Fibroblast of villous mesenchyme (primary cell): ENCODE measurements around the gene PPARGC1A. TPM values are rescaled to one million over a fixed set of nuclear protein-coding genes. Genes with fewer than 3 reads are reported as not detected.
A peak's percentile ranks its signal among the peaks of the same experiment; 100 is the strongest.

Experiments used
- DNase-seq: peaks from one replicate; pipeline ENCODE4 v3.0.0-alpha.2; 2010; ENCODE audit warnings: low read depth
- H3K4me3 ChIP-seq: 2 replicates; pipeline ENCODE4 v1.5.1; 2011; ENCODE audit warnings: low read depth, mild to moderate bottlenecking, low read length
- total RNA-seq: library from RNA; depleted of rRNA; stranded (reverse); fragments of >200 nt; gene quantifications from 2 replicates; pipeline ENCODE4 v1.2.3, GENCODE V29; 2012
- TF ChIP-seq, protein P1 (sequence below): IDR thresholded peaks from 2 replicates; pipeline ENCODE4 v1.5.1; 2012; ENCODE audit warnings: low read depth, mild to moderate bottlenecking, low read length; ENCODE audit not compliant: insufficient read depth

Gene PPARGC1A
- total RNA-seq, 1 donor: 0.86 TPM

DNA sequence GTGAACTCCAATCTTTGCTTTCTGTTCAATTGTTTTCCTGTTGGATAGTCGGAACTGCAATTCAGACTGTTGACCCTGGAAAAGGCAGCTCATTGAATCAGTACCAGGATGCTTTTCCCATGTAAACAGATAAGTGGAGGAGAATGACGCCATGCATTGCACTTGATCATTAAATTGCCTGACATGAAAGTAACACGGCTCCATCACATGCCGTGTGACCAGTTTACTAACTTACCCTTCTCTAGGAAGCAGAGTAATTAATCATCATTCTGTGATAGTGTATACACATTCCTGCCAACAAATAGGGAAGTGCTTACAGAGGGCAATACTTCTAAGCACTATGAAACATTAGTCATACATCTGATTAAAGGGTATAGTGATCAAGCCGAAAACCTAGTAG lies 101.4 kb downstream of the PPARGC1A start:
- peak; percentile 65 for DNase-seq
- no peak overlapping the region for H3K4me3 ChIP-seq
- TF ChIP-seq, protein P1, sequence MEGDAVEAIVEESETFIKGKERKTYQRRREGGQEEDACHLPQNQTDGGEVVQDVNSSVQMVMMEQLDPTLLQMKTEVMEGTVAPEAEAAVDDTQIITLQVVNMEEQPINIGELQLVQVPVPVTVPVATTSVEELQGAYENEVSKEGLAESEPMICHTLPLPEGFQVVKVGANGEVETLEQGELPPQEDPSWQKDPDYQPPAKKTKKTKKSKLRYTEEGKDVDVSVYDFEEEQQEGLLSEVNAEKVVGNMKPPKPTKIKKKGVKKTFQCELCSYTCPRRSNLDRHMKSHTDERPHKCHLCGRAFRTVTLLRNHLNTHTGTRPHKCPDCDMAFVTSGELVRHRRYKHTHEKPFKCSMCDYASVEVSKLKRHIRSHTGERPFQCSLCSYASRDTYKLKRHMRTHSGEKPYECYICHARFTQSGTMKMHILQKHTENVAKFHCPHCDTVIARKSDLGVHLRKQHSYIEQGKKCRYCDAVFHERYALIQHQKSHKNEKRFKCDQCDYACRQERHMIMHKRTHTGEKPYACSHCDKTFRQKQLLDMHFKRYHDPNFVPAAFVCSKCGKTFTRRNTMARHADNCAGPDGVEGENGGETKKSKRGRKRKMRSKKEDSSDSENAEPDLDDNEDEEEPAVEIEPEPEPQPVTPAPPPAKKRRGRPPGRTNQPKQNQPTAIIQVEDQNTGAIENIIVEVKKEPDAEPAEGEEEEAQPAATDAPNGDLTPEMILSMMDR: no peak

DNA sequence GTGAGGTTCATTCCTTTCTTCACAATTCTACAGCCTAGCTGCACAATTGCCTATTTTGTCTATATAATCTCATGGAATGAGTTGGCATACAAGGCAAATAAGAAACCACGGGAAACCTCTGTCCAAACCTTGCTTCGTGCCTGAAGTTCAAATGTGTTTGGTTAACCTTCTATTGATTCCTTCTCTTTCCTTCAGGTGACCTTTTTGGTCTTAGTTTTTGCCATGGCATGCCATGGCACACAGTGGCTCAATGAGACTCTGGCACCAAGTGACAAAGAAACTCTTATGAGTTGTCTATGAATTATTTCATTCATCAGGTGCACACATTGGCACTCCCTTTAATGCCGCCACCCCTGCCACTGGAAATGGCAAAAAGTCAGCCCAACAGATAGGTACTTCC lies 101.8 kb downstream of the PPARGC1A start:
- no peak for DNase-seq
- no peak overlapping the region for H3K4me3 ChIP-seq

GRCh38 chr4:23782778-23783437 lies 106.9 kb downstream of the PPARGC1A start:
- no peak overlapping the region for H3K4me3 ChIP-seq
- DNase-seq: peak; percentile 76
- TF ChIP-seq, protein P1: no peak

More for the DNA sequence above, 101.8 kb downstream of the PPARGC1A start:
- TF ChIP-seq, protein P1: no peak

GRCh38 chr4:23779839-23780238 lies 110.0 kb downstream of the PPARGC1A start:
- no peak overlapping the region for H3K4me3 ChIP-seq
- DNase-seq: no peak
- TF ChIP-seq, protein P1: no peak

GRCh38 chr4:23779422-23779821 lies 110.4 kb downstream of the PPARGC1A start:
- TF ChIP-seq, protein P1: no peak

GRCh38 chr4:23775694-23776093 lies 114.2 kb downstream of the PPARGC1A start:
- no peak for DNase-seq
- no peak overlapping the region for H3K4me3 ChIP-seq
- TF ChIP-seq, protein P1: no peak

More at GRCh38 chr4:23779422-23779821, 110.4 kb downstream of the PPARGC1A start:
- DNase-seq: no peak
- H3K4me3 ChIP-seq: no peak overlapping the region

GRCh38 chr4:23774909-23775308 lies 114.9 kb downstream of the PPARGC1A start:
- no peak overlapping the region for H3K4me3 ChIP-seq
- no peak for DNase-seq
- TF ChIP-seq, protein P1: no peak
